ENCODE measurements around the gene BAX. TPM values are rescaled to one million over a fixed set of nuclear protein-coding genes. Genes with fewer than 3 reads are reported as not detected.

BAX gene
- polyA plus RNA-seq, 1 of the 3 experiments (the other 2 are of a cell fraction) = 640 TPM

GRCh38 chr19:48988286-48988685 is 33.6 kb downstream of the BAX start:
- POLR2A ChIA-PET = no interaction called here
- CTCF ChIA-PET = interaction anchor here (1.8 to 6.2 kb wide), 2 partner anchors 17 to 146 kb away, joined by 5 to 54 read pairs; no protein-coding TSS in a partner anchor
- H3K79me2 ChIP-seq (ENCODE audit: insufficient read depth) = peaks cover 40% of the 10 kb centered on the region

GRCh38 chr19:48988860-48989259 is 34.2 kb downstream of the BAX start:
- DNase-seq = no peak
- Histone ChIP-seq H3K79me2 (ENCODE audit: insufficient read depth) (peaks cover 42% of the 10 kb centered on the region), H3K9me2 (no peaks in the 10 kb centered on the region), H3K4me3 (ENCODE audit: low read depth in 2 of 2, low read length in 1 of 2) (no peak overlapping the region), H3K9me3 (no peaks in the 10 kb centered on the region), H3K4me1 (ENCODE audit: control insufficient read depth in 1 of 2, insufficient read depth in 2 of 2, low read depth in 1 of 2, low read length in 1 of 2) (peaks cover 0 to 7% of the 10 kb centered on the region in 2 experiments; a peak in 1 of 4 replicates), H3K27me3 (ENCODE audit: insufficient read depth) (no peaks in the 10 kb centered on the region), H4K20me1 (ENCODE audit: insufficient read depth) (no peaks in the 10 kb centered on the region), H2AFZ (ENCODE audit: low read depth) (no peak overlapping the region), H3K36me3 (replicated peaks in 1 of 2; ENCODE audit: control insufficient read depth in 1 of 2, insufficient read depth in 2 of 2, low read length in 1 of 2) (peaks cover 5 to 30% of the 10 kb centered on the region in 2 experiments), H3K9ac (no peak overlapping the region), H3K4me2 (no peak overlapping the region), H3F3A (replicated peaks; ENCODE audit: insufficient read depth) (peaks cover 6% of the 10 kb centered on the region), H3K27ac (ENCODE audit: low read depth in 2 of 2, low read length in 1 of 2) (no peak overlapping the region)
- 94% methylated on average over 9 of the region's 9 CpGs for WGBS (ENCODE audit: low lambda C conversion rate)
- TF ChIP-seq MEF2A (IDR thresholded peaks at IDR 0.05; ENCODE audit: borderline replicate concordance, low read depth) (no peak), FOXJ3 (CRISPR knock-in tag; IDR thresholded peaks at IDR 0.05) (no peak), ELF1 (IDR thresholded peaks at IDR 0.05) (no peak), RAD21 (IDR thresholded peaks at IDR 0.05; ENCODE audit: low read length) (no peak), ZBTB33 (IDR thresholded peaks at IDR 0.05; ENCODE audit: borderline replicate concordance, low read depth) (no peak), PBX3 (IDR thresholded peaks at IDR 0.05) (no peak)
- ChIA-PET CTCF (interaction anchor here (6.2 kb wide), 1 partner anchor 17 kb away, joined by 54 read pairs; no protein-coding TSS in a partner anchor), POLR2A (no interaction called here)

More at GRCh38 chr19:48988286-48988685, 33.6 kb downstream of the BAX start:
- H4K20me1 ChIP-seq (ENCODE audit: insufficient read depth) = no peaks in the 10 kb centered on the region
- H3K36me3 ChIP-seq (replicated peaks in 1 of 2; ENCODE audit: control insufficient read depth in 1 of 2, insufficient read depth in 2 of 2, low read length in 1 of 2) = peaks cover 5 to 33% of the 10 kb centered on the region in 2 experiments
- peaks cover 6% of the 10 kb centered on the region for H3F3A ChIP-seq (replicated peaks; ENCODE audit: insufficient read depth)
- H3K4me3 ChIP-seq (ENCODE audit: low read depth in 2 of 2, low read length in 1 of 2) = no peak overlapping the region
- no peaks in the 10 kb centered on the region for H3K27me3 ChIP-seq (ENCODE audit: insufficient read depth)
- no peak overlapping the region for H3K27ac ChIP-seq (ENCODE audit: low read depth in 2 of 2, low read length in 1 of 2)
- no peak for DNase-seq
- H3K4me2 ChIP-seq = no peak overlapping the region
- no peak overlapping the region for H3K9ac ChIP-seq
- 91% methylated on average over 7 of the region's 7 CpGs for WGBS (ENCODE audit: low lambda C conversion rate)
- no peaks in the 10 kb centered on the region for H3K9me2 ChIP-seq
- no peaks in the 10 kb centered on the region for H3K9me3 ChIP-seq
- H2AFZ ChIP-seq (ENCODE audit: low read depth) = no peak overlapping the region
- peaks cover 0 to 7% of the 10 kb centered on the region in 2 experiments; a peak in 1 of 4 replicates for H3K4me1 ChIP-seq (ENCODE audit: control insufficient read depth in 1 of 2, insufficient read depth in 2 of 2, low read depth in 1 of 2, low read length in 1 of 2)
- TF ChIP-seq MEF2A (IDR thresholded peaks at IDR 0.05; ENCODE audit: borderline replicate concordance, low read depth) (no peak), MAX (IDR thresholded peaks at IDR 0.05; ENCODE audit: low read depth) (no peak), GABPA (IDR thresholded peaks at IDR 0.05; ENCODE audit: low read depth) (no peak), EZH2phosphoT487 (IDR thresholded peaks at IDR 0.05; ENCODE audit: borderline replicate concordance, low read depth) (no peak), FOSL2 (IDR thresholded peaks at IDR 0.05; ENCODE audit: borderline replicate concordance, low read depth) (no peak), REST (IDR thresholded peaks at IDR 0.05; ENCODE audit: low read depth, low read length) (no peak), GATA2 (CRISPR knock-in tag; IDR thresholded peaks at IDR 0.05) (no peak), SIN3A (IDR thresholded peaks at IDR 0.05; ENCODE audit: borderline replicate concordance, low read depth, low read length) (no peak), POLR2AphosphoS5 (IDR thresholded peaks at IDR 0.05; ENCODE audit: low read depth, low read length) (no peak), RCOR1 (IDR thresholded peaks at IDR 0.05; ENCODE audit: low read length) (no peak), MXI1 (IDR thresholded peaks at IDR 0.05; ENCODE audit: low read depth, low read length) (no peak), RAD21 (IDR thresholded peaks at IDR 0.05; ENCODE audit: low read length) (no peak), JUND (IDR thresholded peaks at IDR 0.05) (no peak)

Measured in SK-N-SH (cell line).